H1 (cell line): ENCODE measurements around the gene APP. TPM values are rescaled to one million over a fixed set of nuclear protein-coding genes. Genes with fewer than 3 reads are reported as not detected.

Experiments
- CTCF ChIA-PET: fragments of 300-600 bp; sonication (Branson Sonifier 250); formaldehyde crosslinking; loops from one replicate; lab custom pipeline; 2021; ENCODE audit not compliant: partially characterized antibody; lab: Charles Lee
- POLR2A ChIA-PET: fragments of 300-600 bp; sonication (Branson Sonifier 250); formaldehyde crosslinking; loops from one replicate; lab custom pipeline; 2021; ENCODE audit warnings: inconsistent platforms; ENCODE audit not compliant: partially characterized antibody; lab: Charles Lee
- DNase-seq, 2 experiments: peaks; one replicate each; pipeline versions ENCODE4 v3.0.0 to v3.0.0-alpha.2; 2010 to 2022; ENCODE audit warnings: low spot score in 2 of 2, low read depth in 1 of 2, mixed read lengths in 1 of 2
- FAIRE-seq: peaks from 2 replicates; lab custom pipeline; 2011; peaks lifted over from hg19 to GRCh38; lab: Jason Lieb, UNC
- H2AFZ ChIP-seq: 2 replicates; pipeline ENCODE4 v1.8.1; 2012; ENCODE audit warnings: low read length, inconsistent platforms
- H2AK5ac ChIP-seq: 2 replicates; pipeline ENCODE4 v1.6.1; 2013; ENCODE audit warnings: low read depth, low read length
- H2BK120ac ChIP-seq: replicated peaks from 2 replicates; pipeline ENCODE3; 2013; ENCODE audit warnings: low read depth, low read length, inconsistent platforms
- H2BK12ac ChIP-seq: 2 replicates; pipeline ENCODE4 v1.6.1; 2013; ENCODE audit warnings: low read depth, low read length
- H2BK15ac ChIP-seq: 2 replicates; pipeline ENCODE4 v1.6.1; 2013; ENCODE audit warnings: low read length
- H2BK20ac ChIP-seq: 2 replicates; pipeline ENCODE4 v1.6.1; 2013; ENCODE audit warnings: low read length
- H2BK5ac ChIP-seq: 2 replicates; pipeline ENCODE4 v1.6.1; 2013; ENCODE audit warnings: low read depth, low read length
- H3K14ac ChIP-seq: 2 replicates; pipeline ENCODE4 v1.6.1; 2013; ENCODE audit warnings: inconsistent platforms; ENCODE audit not compliant: insufficient read length
- H3K18ac ChIP-seq: 2 replicates; pipeline ENCODE4 v1.6.1; 2013; ENCODE audit warnings: low read length; ENCODE audit errors: extremely low read depth
- H3K23ac ChIP-seq: 2 replicates; pipeline ENCODE4 v1.6.1; 2013; ENCODE audit warnings: inconsistent platforms; ENCODE audit not compliant: insufficient read length
- H3K23me2 ChIP-seq: 2 replicates; pipeline ENCODE4 v1.6.1; 2013; ENCODE audit warnings: low read depth, low read length
- H3K27ac ChIP-seq: 2 replicates; pipeline ENCODE4 v1.6.1; 2011; ENCODE audit warnings: low read depth, low read length, inconsistent platforms
- H3K27me3 ChIP-seq, 4 experiments: replicated peaks in 1 of 4; 1 replicate in 1 of 4; 2 replicates in 3 of 4; pipeline versions ENCODE4 v1.6.1 to v1.8.1; 2011 to 2013; ENCODE audit warnings: low read length in 3 of 4, mild to moderate bottlenecking in 3 of 4, inconsistent platforms in 2 of 4, mixed read lengths in 2 of 4, moderate library complexity in 1 of 4; ENCODE audit not compliant: control insufficient read depth in 3 of 4, insufficient read depth in 3 of 4; ENCODE audit errors: extremely low read depth in 1 of 4
- H3K36me3 ChIP-seq, 4 experiments: 2 replicates each; pipeline versions ENCODE4 v1.6.1 to v1.8.1; 2011 to 2013; ENCODE audit warnings: mild to moderate bottlenecking in 4 of 4, low read length in 3 of 4, moderate library complexity in 2 of 4, control low read depth in 1 of 4, inconsistent platforms in 1 of 4; ENCODE audit not compliant: insufficient read depth in 4 of 4, control insufficient read depth in 2 of 4
- H3K4ac ChIP-seq: replicated peaks from 2 replicates; pipeline ENCODE3; 2013; ENCODE audit warnings: low read length, low read depth, mixed read lengths, inconsistent platforms; ENCODE audit not compliant: insufficient read length
- H3K4me1 ChIP-seq, 4 experiments: replicated peaks in 1 of 4; 1 replicate in 1 of 4; 2 replicates in 3 of 4; pipeline versions ENCODE4 v1.6.1 to v1.8.1; 2011 to 2013; ENCODE audit warnings: low read length in 3 of 4, inconsistent platforms in 2 of 4, mixed read lengths in 1 of 4; ENCODE audit not compliant: insufficient read depth in 4 of 4, control insufficient read depth in 3 of 4
- H3K4me2 ChIP-seq, 2 experiments: 2 replicates each; pipeline versions ENCODE4 v1.6.1 to v1.8.1; 2011 to 2013; ENCODE audit warnings: low read depth in 2 of 2, low read length in 2 of 2, control low read depth in 1 of 2, inconsistent platforms in 1 of 2, mild to moderate bottlenecking in 1 of 2; ENCODE audit not compliant: insufficient read depth in 1 of 2
- H3K4me3 ChIP-seq, 4 experiments: fragments of 200-600, 300-600 bp in 1 of 4; sonication (generic), shearing (Covaris generic), sonication (Bioruptor Twin) in 1 of 4; 2 replicates each; pipeline versions ENCODE4 v1.5.1 to v1.8.1; 2011 to 2016; ENCODE audit warnings: low read length in 4 of 4, low read depth in 3 of 4, control low read depth in 2 of 4, inconsistent platforms in 2 of 4, mild to moderate bottlenecking in 2 of 4, mixed read lengths in 1 of 4, moderate library complexity in 1 of 4; ENCODE audit not compliant: insufficient read depth in 2 of 4; ENCODE audit errors: extremely low read depth in 1 of 4
- H3K56ac ChIP-seq: replicated peaks from 2 replicates; pipeline ENCODE3; 2013; ENCODE audit warnings: low read depth, mild to moderate bottlenecking, mixed read lengths, low read length, inconsistent platforms; ENCODE audit not compliant: insufficient read length
- H3K79me1 ChIP-seq: 2 replicates; pipeline ENCODE4 v1.6.1; 2013; ENCODE audit warnings: low read depth, low read length, control low read depth
- H3K79me2 ChIP-seq, 2 experiments: 2 replicates each; pipeline versions ENCODE4 v1.6.1 to v1.8.1; 2012 to 2013; ENCODE audit warnings: low read length in 2 of 2, mild to moderate bottlenecking in 2 of 2, inconsistent platforms in 1 of 2; ENCODE audit not compliant: insufficient read depth in 2 of 2, control insufficient read depth in 1 of 2
- H3K9ac ChIP-seq, 4 experiments: replicated peaks in 1 of 4; 1 replicate in 1 of 4; 2 replicates in 3 of 4; pipeline versions ENCODE4 v1.6.1 to v1.8.1; 2011 to 2013; ENCODE audit warnings: low read depth in 3 of 4, low read length in 3 of 4, control low read depth in 2 of 4, mild to moderate bottlenecking in 2 of 4, moderate library complexity in 2 of 4, inconsistent platforms in 1 of 4; ENCODE audit errors: extremely low read depth in 1 of 4
- H3K9me3 ChIP-seq, 2 experiments: 2 replicates each; pipeline versions ENCODE4 v1.6.1 to v1.8.1; 2012 to 2013; ENCODE audit warnings: mild to moderate bottlenecking in 2 of 2, moderate library complexity in 2 of 2, control low read depth in 1 of 2, inconsistent platforms in 1 of 2, low read depth in 1 of 2, low read length in 1 of 2, mixed read lengths in 1 of 2; ENCODE audit not compliant: insufficient read depth in 2 of 2
- H4K20me1 ChIP-seq, 2 experiments: replicated peaks in 1 of 2; 2 replicates each; pipeline versions ENCODE3 to v1.8.1; 2011 to 2013; ENCODE audit warnings: inconsistent platforms in 2 of 2, low read length in 2 of 2, mild to moderate bottlenecking in 1 of 2; ENCODE audit not compliant: insufficient read depth in 2 of 2, control insufficient read depth in 1 of 2
- H4K5ac ChIP-seq: 2 replicates; pipeline ENCODE4 v1.6.1; 2013; ENCODE audit warnings: low read length, low read depth, mixed read lengths, inconsistent platforms; ENCODE audit not compliant: insufficient read length
- H4K8ac ChIP-seq: 2 replicates; pipeline ENCODE4 v1.8.0; 2013; ENCODE audit warnings: mild to moderate bottlenecking, moderate library complexity, low read length, inconsistent platforms; ENCODE audit not compliant: insufficient read depth; ENCODE audit errors: extremely low read depth
- H4K91ac ChIP-seq: replicated peaks from 2 replicates; pipeline ENCODE3; 2013; ENCODE audit warnings: low read length, mixed read lengths, inconsistent platforms; ENCODE audit not compliant: insufficient read length
- ATF3 ChIP-seq: IDR thresholded peaks from 2 replicates; pipeline ENCODE4 v1.6.1; 2011; ENCODE audit warnings: low read depth, mild to moderate bottlenecking, low read length; ENCODE audit not compliant: insufficient read depth
- CHD1 ChIP-seq: IDR thresholded peaks from 2 replicates; pipeline ENCODE4 v1.6.1; 2012; ENCODE audit warnings: low read depth, low read length, improper control_type of control experiment
- CTBP2 ChIP-seq: IDR thresholded peaks from 2 replicates; pipeline ENCODE4 v1.7.0; 2011; ENCODE audit warnings: borderline replicate concordance, mild to moderate bottlenecking, moderate library complexity, mixed read lengths, low read length; ENCODE audit not compliant: insufficient read depth, insufficient read length
- CTCF ChIP-seq, 3 experiments: IDR thresholded peaks; 1 replicate in 2 of 3; 2 replicates in 1 of 3; pipeline versions ENCODE4 v1.5.1 to v1.6.1; 2011; ENCODE audit warnings: low read length in 3 of 3, mild to moderate bottlenecking in 3 of 3, inconsistent platforms in 2 of 3, low read depth in 1 of 3, moderate library complexity in 1 of 3; ENCODE audit not compliant: insufficient read depth in 1 of 3; ENCODE audit errors: control extremely low read depth in 1 of 3
- EGR1 ChIP-seq: IDR thresholded peaks from 2 replicates; pipeline ENCODE4 v1.6.1; 2011; ENCODE audit warnings: low read depth, low read length, borderline replicate concordance
- EP300 ChIP-seq, 2 experiments: IDR thresholded peaks; 1 replicate in 1 of 2; 2 replicates in 1 of 2; pipeline ENCODE4 v1.6.1; 2011 to 2012; ENCODE audit warnings: low read depth in 2 of 2, low read length in 2 of 2, mild to moderate bottlenecking in 2 of 2, borderline replicate concordance in 1 of 2, inconsistent platforms in 1 of 2, moderate library complexity in 1 of 2
- KDM1A ChIP-seq: fragments of 200-600, 300-600 bp; sonication (generic); IDR thresholded peaks from 2 replicates; pipeline ENCODE4 v1.7.1; 2016; ENCODE audit warnings: mild to moderate bottlenecking, low read length, borderline replicate concordance
- MAFK ChIP-seq: IDR thresholded peaks from 2 replicates; pipeline ENCODE4 v1.6.1; 2012; ENCODE audit warnings: low read depth, mild to moderate bottlenecking, improper control_type of control experiment, low read length
- TBP ChIP-seq: IDR thresholded peaks from 2 replicates; pipeline ENCODE4 v1.6.1; 2011; ENCODE audit warnings: low read depth, low read length, improper control_type of control experiment
- TCF12 ChIP-seq: IDR thresholded peaks from 2 replicates; pipeline ENCODE4 v1.6.1; 2011; ENCODE audit warnings: low read depth, mild to moderate bottlenecking, low read length
- YY1 ChIP-seq: IDR thresholded peaks from 2 replicates; pipeline ENCODE4 v1.6.1; 2011; ENCODE audit warnings: low read depth, mild to moderate bottlenecking, low read length
- WGBS, 2 experiments: shearing (Covaris generic) in 1 of 2; methylation state at CpG; one replicate each; pipeline versions ENCODE4 v1.1.6 to v1.1.7; 2013 to 2015; ENCODE audit warnings: low lambda C conversion rate in 2 of 2, mixed read lengths in 2 of 2, inconsistent platforms in 1 of 2, low coverage in 1 of 2, missing lambda C conversion rate in 1 of 2; ENCODE audit not compliant: insufficient replicate concordance in 2 of 2, insufficient coverage in 1 of 2, insufficient read length in 1 of 2; ENCODE audit errors: extremely low coverage in 1 of 2, missing lambda C conversion rate in 1 of 2; 5-methylcytosine and 5-hydroxymethylcytosine counted together
- polyA plus RNA-seq, 7 experiments: library from polyadenylated mRNA; depleted of rRNA in 3 of 7; stranded (reverse) in 5 of 7; unstranded in 2 of 7; fragments of >200 nt in 5 of 7; fragments of 200-250 nt in 2 of 7; gene quantifications; 1 replicate in 5 of 7; 2 replicates in 1 of 7; 4 replicates in 1 of 7; pipeline versions ENCODE4 v1.2.1 to v1.2.3, GENCODE V29; 2011 to 2013; ENCODE audit warnings: missing spikeins in 2 of 7, mixed read lengths in 2 of 7
- total RNA-seq: library from RNA; stranded (reverse); fragmentation: NEBNext Ultra II Directional; extraction: Animal tissue kit (Norgen Biotek cat#: 25700); gene quantifications from 2 replicates; pipeline ENCODE4 v1.2.1, GENCODE V29; 2021

The APP gene
- total and polyA plus RNA-seq, 2 of the 8 experiments (the other 6 are each of a cell fraction or from before 2014, with no cell fraction given): 375 to 551 TPM

- CTCF ChIA-PET: no interaction called here
- TF ChIP-seq EP300 (IDR thresholded peaks at IDR 0.05; ENCODE audit: borderline replicate concordance in 1 of 2, low read depth in 2 of 2, low read length in 2 of 2) (no peak), CHD1 (no peak), MAFK (no peak), CTBP2 (no peak), EGR1 (no peak), YY1 (no peak), TBP (no peak), ATF3 (no peak), TCF12 (no peak), CTCF (IDR thresholded peaks at IDR 0.05; ENCODE audit: control extremely low read depth in 1 of 3, insufficient read depth in 1 of 3, low read depth in 1 of 3, low read length in 3 of 3) (no peak), KDM1A (no peak)
These were observed 17.9 kb upstream of the APP start for GRCh38 chr21:26188422-26188821.

More at GRCh38 chr21:26188422-26188821, 17.9 kb upstream of the APP start:
- no peaks in the 10 kb centered on the region for H4K20me1 ChIP-seq
- no peak overlapping the region for H2AFZ ChIP-seq
- H2AK5ac ChIP-seq: no peak overlapping the region
- no peak overlapping the region for H3K4me3 ChIP-seq
- H3K79me2 ChIP-seq: no peaks in the 10 kb centered on the region
- no peak overlapping the region for H3K56ac ChIP-seq
- H3K36me3 ChIP-seq: peaks cover 0 to 3% (median 0%) of the 10 kb centered on the region in 4 experiments; a peak in 1 of 8 replicates
- POLR2A ChIA-PET: no interaction called here
- H2BK5ac ChIP-seq: no peak overlapping the region
- H4K91ac ChIP-seq: no peak overlapping the region
- DNase-seq (no peak), FAIRE-seq (no peak)
- no peak overlapping the region for H2BK15ac ChIP-seq
- no peaks in the 10 kb centered on the region for H3K23me2 ChIP-seq
- no peak overlapping the region for H3K4me2 ChIP-seq
- H3K9ac ChIP-seq: no peak overlapping the region
- no peak overlapping the region for H3K23ac ChIP-seq
- H4K8ac ChIP-seq: no peak overlapping the region
- no peaks in the 10 kb centered on the region for H3K79me1 ChIP-seq
- H3K14ac ChIP-seq: no peak overlapping the region
- no peaks in the 10 kb centered on the region for H3K4me1 ChIP-seq
- H2BK20ac ChIP-seq: no peak overlapping the region
- no peak overlapping the region for H2BK12ac ChIP-seq
- H4K5ac ChIP-seq: no peak overlapping the region
- no peak overlapping the region for H3K18ac ChIP-seq
- 87% methylated on average over 5 of the region's 5 CpGs; no CpG with 5 or more reads in 1 of the 2 experiments for WGBS, 2 experiments
- no peaks in the 10 kb centered on the region for H3K27me3 ChIP-seq
- H3K4ac ChIP-seq: no peak overlapping the region
- H3K27ac ChIP-seq: no peak overlapping the region
- no peak overlapping the region for H2BK120ac ChIP-seq
- H3K9me3 ChIP-seq: peaks cover 5 to 12% of the 10 kb centered on the region in 2 experiments; a peak in 2 of 4 replicates
